ENCODE data around the gene HK1. TPM values are rescaled to one million over a fixed set of nuclear protein-coding genes. Genes with fewer than 3 reads are reported as not detected.

Gene HK1
- total and polyA plus RNA-seq, 7 experiments from 2014 or later = 60.1 to 144 (median 83.8) TPM

GRCh38 chr10:69419096-69419743 lies 140.9 kb downstream of the HK1 start:
- H3K4me1 Mint-ChIP-seq = peaks cover 11 to 22% (median 18%) of the 10 kb centered on the region in 7 donors
- POLR2A ChIA-PET = no interaction called here
- H3K36me3 Mint-ChIP-seq = no peaks in the 10 kb centered on the region
- DNase-seq = no peak
- Histone ChIP-seq H3K27me3 (ENCODE audit: control insufficient read depth in 2 of 2, insufficient read depth in 2 of 2, low read length in 2 of 2) (no peaks in the 10 kb centered on the region), H3K36me3 (ENCODE audit: control insufficient read depth in 2 of 3, insufficient read depth in 3 of 3, low read length in 3 of 3) (no peaks in the 10 kb centered on the region), H3K27ac (ENCODE audit: low read depth, low read length) (no peak overlapping the region), H3K4me3 (ENCODE audit: low read length) (no peak overlapping the region), H3K4me1 (ENCODE audit: control insufficient read depth in 2 of 2, insufficient read depth in 2 of 2, low read length in 2 of 2) (peaks cover 7 to 19% of the 10 kb centered on the region in 2 donors), H3K9me3 (ENCODE audit: control insufficient read depth in 2 of 3, low read length in 3 of 3) (no peaks in the 10 kb centered on the region)
- H3K4me3 Mint-ChIP-seq = no peak overlapping the region
- peaks cover 0 to 7% (median 0%) of the 10 kb centered on the region in 5 donors for H3K27me3 Mint-ChIP-seq
- CTCF ChIA-PET = interaction anchor here (0.9 to 1.1 kb wide), 2 partner anchors 96 to 216 kb away, joined by 3 read pairs; no protein-coding TSS in a partner anchor
- H3K27ac Mint-ChIP-seq = no peak overlapping the region
- no peak for ATAC-seq
- no peaks in the 10 kb centered on the region for H3K9me3 Mint-ChIP-seq
- intact Hi-C loops (cut with micrococcal nuclease) = no loop called here

GRCh38 chr10:69419744-69420126 lies 141.4 kb downstream of the HK1 start:
- Mint-ChIP-seq H3K4me3 (no peak overlapping the region), H3K9me3 (no peaks in the 10 kb centered on the region), H3K27me3 (peaks cover 0 to 7% (median 0%) of the 10 kb centered on the region in 5 donors), H3K4me1 (peaks cover 14 to 27% (median 23%) of the 10 kb centered on the region in 7 donors), H3K36me3 (no peaks in the 10 kb centered on the region), H3K27ac (no peak overlapping the region)
- H3K27me3 ChIP-seq (ENCODE audit: control insufficient read depth in 2 of 2, insufficient read depth in 2 of 2, low read length in 2 of 2) = no peaks in the 10 kb centered on the region
- no peak for DNase-seq
- POLR2A ChIA-PET = no interaction called here
- ATAC-seq = no peak
- CTCF ChIA-PET = no interaction called here
- H3K4me3 ChIP-seq (ENCODE audit: low read length) = no peak overlapping the region
- intact Hi-C loops (cut with micrococcal nuclease) = no loop called here
- H3K4me1 ChIP-seq (ENCODE audit: control insufficient read depth in 2 of 2, insufficient read depth in 2 of 2, low read length in 2 of 2) = peaks cover 8 to 25% of the 10 kb centered on the region in 2 donors
- no peak overlapping the region for H3K27ac ChIP-seq (ENCODE audit: low read depth, low read length)
- H3K36me3 ChIP-seq (ENCODE audit: control insufficient read depth in 2 of 3, insufficient read depth in 3 of 3, low read length in 3 of 3) = no peaks in the 10 kb centered on the region
- H3K9me3 ChIP-seq (ENCODE audit: control insufficient read depth in 2 of 3, low read length in 3 of 3) = no peaks in the 10 kb centered on the region

GRCh38 chr10:69421611-69422308 lies 143.5 kb downstream of the HK1 start:
- no peaks in the 10 kb centered on the region for H3K9me3 ChIP-seq (ENCODE audit: control insufficient read depth in 2 of 3, low read length in 3 of 3)
- H3K4me1 ChIP-seq (ENCODE audit: control insufficient read depth in 2 of 2, insufficient read depth in 2 of 2, low read length in 2 of 2) = peaks cover 28 to 45% of the 10 kb centered on the region in 2 donors
- H3K36me3 ChIP-seq (ENCODE audit: control insufficient read depth in 2 of 3, insufficient read depth in 3 of 3, low read length in 3 of 3) = no peaks in the 10 kb centered on the region
- no peak for ATAC-seq
- no peak for DNase-seq
- CTCF ChIA-PET = interaction anchor here (0.6 kb wide), 1 partner anchor 94 kb away, joined by 3 read pairs; no protein-coding TSS in a partner anchor
- no peaks in the 10 kb centered on the region for H3K9me3 Mint-ChIP-seq
- no peak overlapping the region for H3K4me3 ChIP-seq (ENCODE audit: low read length)
- no peaks in the 10 kb centered on the region for H3K36me3 Mint-ChIP-seq
- peaks cover 0 to 7% (median 0%) of the 10 kb centered on the region in 5 donors for H3K27me3 Mint-ChIP-seq
- peak overlapping the region in 4 of 9 donors; percentile 13 to 78 (median 64) for H3K27ac Mint-ChIP-seq
- POLR2A ChIA-PET = interaction anchor here (4.2 kb wide), 1 partner anchor 11 kb away, joined by 13 read pairs; no protein-coding TSS in a partner anchor
- H3K27ac ChIP-seq (ENCODE audit: low read depth, low read length) = no peak overlapping the region
- H3K27me3 ChIP-seq (ENCODE audit: control insufficient read depth in 2 of 2, insufficient read depth in 2 of 2, low read length in 2 of 2) = no peaks in the 10 kb centered on the region
- peaks cover 29 to 48% (median 43%) of the 10 kb centered on the region in 7 donors for H3K4me1 Mint-ChIP-seq
- H3K4me3 Mint-ChIP-seq = peak overlapping the region in 1 of 10 donors; percentile 43
- intact Hi-C loops (cut with micrococcal nuclease) = no loop called here

- Mint-ChIP-seq H3K27me3 (peaks cover 0 to 7% (median 0%) of the 10 kb centered on the region in 5 donors), H3K27ac (peak overlapping the region in 2 of 9 donors; percentile 64 to 80), H3K4me1 (peaks cover 34 to 57% (median 49%) of the 10 kb centered on the region in 7 donors), H3K9me3 (no peaks in the 10 kb centered on the region), H3K4me3 (no peak overlapping the region), H3K36me3 (no peaks in the 10 kb centered on the region)
- H3K9me3 ChIP-seq (ENCODE audit: control insufficient read depth in 2 of 3, low read length in 3 of 3) = no peaks in the 10 kb centered on the region
- H3K4me1 ChIP-seq (ENCODE audit: control insufficient read depth in 2 of 2, insufficient read depth in 2 of 2, low read length in 2 of 2) = peaks cover 29 to 46% of the 10 kb centered on the region in 2 donors
- H3K36me3 ChIP-seq (ENCODE audit: control insufficient read depth in 2 of 3, insufficient read depth in 3 of 3, low read length in 3 of 3) = no peaks in the 10 kb centered on the region
- intact Hi-C loops (cut with micrococcal nuclease) = no loop called here
- no peak overlapping the region for H3K27ac ChIP-seq (ENCODE audit: low read depth, low read length)
- H3K4me3 ChIP-seq (ENCODE audit: low read length) = no peak overlapping the region
- ChIA-PET POLR2A (interaction anchor here (0.8 to 4.2 kb wide), 3 partner anchors 12 to 93 kb away, joined by 3 to 13 read pairs (median 5); no protein-coding TSS in a partner anchor), CTCF (interaction anchor here (0.6 to 1.9 kb wide), 3 partner anchors 11 to 93 kb away, joined by 3 to 5 read pairs (median 3); no protein-coding TSS in a partner anchor)
- DNase-seq (no peak), ATAC-seq (no peak)
- H3K27me3 ChIP-seq (ENCODE audit: control insufficient read depth in 2 of 2, insufficient read depth in 2 of 2, low read length in 2 of 2) = no peaks in the 10 kb centered on the region
Measured at GRCh38 chr10:69422676-69423075, 144.4 kb downstream of the HK1 start.

- no peak overlapping the region for H3K4me3 ChIP-seq (ENCODE audit: low read length)
- peaks cover 29 to 46% of the 10 kb centered on the region in 2 donors for H3K4me1 ChIP-seq (ENCODE audit: control insufficient read depth in 2 of 2, insufficient read depth in 2 of 2, low read length in 2 of 2)
- no peaks in the 10 kb centered on the region for H3K9me3 ChIP-seq (ENCODE audit: control insufficient read depth in 2 of 3, low read length in 3 of 3)
- H3K36me3 ChIP-seq (ENCODE audit: control insufficient read depth in 2 of 3, insufficient read depth in 3 of 3, low read length in 3 of 3) = no peaks in the 10 kb centered on the region
- POLR2A ChIA-PET = interaction anchor here (1.4 to 4.2 kb wide), 3 partner anchors 10 to 17 kb away, joined by 4 to 13 read pairs (median 10); no protein-coding TSS in a partner anchor
- intact Hi-C loops (cut with micrococcal nuclease) = loop anchor here in 1 of 2 donors (5.0 kb wide), 1 partner anchor 212 kb away; no protein-coding TSS in a partner anchor
- no peaks in the 10 kb centered on the region for H3K27me3 ChIP-seq (ENCODE audit: control insufficient read depth in 2 of 2, insufficient read depth in 2 of 2, low read length in 2 of 2)
- DNase-seq = no peak
- peaks cover 40 to 66% (median 55%) of the 10 kb centered on the region in 7 donors for H3K4me1 Mint-ChIP-seq
- peaks cover 0 to 7% (median 0%) of the 10 kb centered on the region in 5 donors for H3K27me3 Mint-ChIP-seq
- H3K27ac Mint-ChIP-seq = peak overlapping the region in 8 of 9 donors; percentile 45 to 92 (median 86)
- peak overlapping the region; percentile 54 for H3K27ac ChIP-seq (ENCODE audit: low read depth, low read length)
- no peaks in the 10 kb centered on the region for H3K9me3 Mint-ChIP-seq
- peak overlapping the region in 3 of 10 donors; percentile 19 to 56 (median 33) for H3K4me3 Mint-ChIP-seq
- no peak for ATAC-seq
- CTCF ChIA-PET = interaction anchor here (1.5 kb wide), 1 partner anchor 81 kb away, joined by 5 read pairs; no protein-coding TSS in a partner anchor
- H3K36me3 Mint-ChIP-seq = no peaks in the 10 kb centered on the region
Measured at GRCh38 chr10:69425041-69425440, 146.7 kb downstream of the HK1 start.

- Histone ChIP-seq H3K27me3 (ENCODE audit: control insufficient read depth in 2 of 2, insufficient read depth in 2 of 2, low read length in 2 of 2) (no peaks in the 10 kb centered on the region), H3K36me3 (ENCODE audit: control insufficient read depth in 2 of 3, insufficient read depth in 3 of 3, low read length in 3 of 3) (no peaks in the 10 kb centered on the region), H3K4me3 (ENCODE audit: low read length) (peak overlapping the region; percentile 22), H3K27ac (ENCODE audit: low read depth, low read length) (peak overlapping the region; percentile 54), H3K9me3 (ENCODE audit: control insufficient read depth in 2 of 3, low read length in 3 of 3) (no peaks in the 10 kb centered on the region), H3K4me1 (ENCODE audit: control insufficient read depth in 2 of 2, insufficient read depth in 2 of 2, low read length in 2 of 2) (peaks cover 29 to 46% of the 10 kb centered on the region in 2 donors)
- intact Hi-C loops (cut with micrococcal nuclease) = loop anchor here (1.0 to 5.0 kb wide), 4 partner anchors 16 to 212 kb away; partner anchors contain the start of gene TSPAN15 (in 1 of the 2)
- ChIA-PET POLR2A (interaction anchor here (1.0 to 4.2 kb wide), 4 partner anchors 11 to 18 kb away, joined by 3 to 13 read pairs (median 7); no protein-coding TSS in a partner anchor), CTCF (interaction anchor here (1.5 kb wide), 1 partner anchor 81 kb away, joined by 5 read pairs; no protein-coding TSS in a partner anchor)
- H3K4me3 Mint-ChIP-seq = peak overlapping the region; percentile 4 to 64 (median 36)
- H3K9me3 Mint-ChIP-seq = no peaks in the 10 kb centered on the region
- H3K36me3 Mint-ChIP-seq = no peaks in the 10 kb centered on the region
- H3K27ac Mint-ChIP-seq = peak overlapping the region; percentile 45 to 92 (median 88)
- DNase-seq (peak in 7 of 9 donors; percentile 60 to 82 (median 74)), ATAC-seq (peak; percentile 90)
- peaks cover 40 to 66% (median 55%) of the 10 kb centered on the region in 7 donors for H3K4me1 Mint-ChIP-seq
- H3K27me3 Mint-ChIP-seq = peaks cover 0 to 7% (median 0%) of the 10 kb centered on the region in 5 donors
Measured at GRCh38 chr10:69425511-69426298, 147.4 kb downstream of the HK1 start.

Measured in naive thymus-derived CD4-positive, alpha-beta T cell (primary cell).